Transverse colon (tissue), 4 donors: ENCODE measurements around the gene ST3GAL6. TPM values are rescaled to one million over a fixed set of nuclear protein-coding genes. Genes with fewer than 3 reads are reported as not detected.

Experiments used
- DNase-seq: peaks from one replicate; pipeline ENCODE4 v3.0.0-alpha.2; 2019
- H3K27ac ChIP-seq, 4 donors: fragments of 200-600 bp; sonication (generic); 2 replicates each; pipeline ENCODE4 v1.5.1; 2016 to 2018; ENCODE audit warnings: inconsistent platforms in 4 of 4
- H3K27me3 ChIP-seq: fragments of 200-600 bp; sonication (generic); 2 replicates; pipeline ENCODE4 v1.5.1; 2017; ENCODE audit warnings: inconsistent platforms
- H3K36me3 ChIP-seq, 4 donors: fragments of 200-600 bp; sonication (generic); 2 replicates each; pipeline ENCODE4 v1.5.1; 2017 to 2019; ENCODE audit warnings: inconsistent platforms in 4 of 4
- H3K4me1 ChIP-seq, 4 donors: fragments of 200-600 bp; sonication (generic); 2 replicates each; pipeline ENCODE4 v1.5.1; 2017 to 2020; ENCODE audit warnings: inconsistent platforms in 4 of 4
- H3K4me3 ChIP-seq, 4 donors: fragments of 200-600 bp; sonication (generic); 1 replicate in 1 of 4; 2 replicates in 3 of 4; pipeline versions ENCODE4 v1.5.1 to v1.6.1; 2017 to 2019; ENCODE audit warnings: inconsistent platforms in 4 of 4
- H3K9me3 ChIP-seq, 2 donors: fragments of 200-600 bp; sonication (generic); 2 replicates each; pipeline ENCODE4 v1.5.1; 2017 to 2019; ENCODE audit warnings: inconsistent platforms in 2 of 2
- EP300 ChIP-seq: sonication (generic); formaldehyde crosslinking; IDR thresholded peaks from one replicate; pipeline ENCODE4 v1.6.1; 2017; ENCODE audit warnings: antibody characterized with exemption, low read depth
- POLR2A ChIP-seq: fragments of 450-650 bp; IDR thresholded peaks from one replicate; pipeline ENCODE4 v1.6.1; 2016; ENCODE audit warnings: antibody characterized with exemption, mild to moderate bottlenecking, moderate library complexity
- POLR2AphosphoS5 ChIP-seq, 3 donors: sonication (generic); formaldehyde crosslinking; IDR thresholded peaks; one replicate each; pipeline ENCODE4 v1.6.1; 2016; ENCODE audit warnings: antibody characterized with exemption in 3 of 3
- WGBS, 2 donors: methylation state at CpG; one replicate each; pipeline ENCODE4 v1.1.5; 2018; ENCODE audit warnings: low coverage in 1 of 2; 5-methylcytosine and 5-hydroxymethylcytosine counted together
- in situ Hi-C, 4 donors: fragments of 200-750 bp; cut with MboI; loops; one replicate each; pipeline versions ENCODE4 v1.15.0 to v1.15.1; 2017; ENCODE audit warnings: low sequenced_read_pairs in 3 of 4, low pct_ligation_motif_present in 1 of 4, low pct_unique_long_range_greater_than_20kb in 1 of 4
- intact Hi-C: fragments of 100-400 bp; cut with DNase I; formaldehyde crosslinking; loops from one replicate; pipeline ENCODE4 v1.15.1; 2023; ENCODE audit warnings: low total_unique reads
- total RNA-seq, 4 donors: library from RNA; depleted of rRNA; stranded (reverse); fragments of >200 nt; gene quantifications; one replicate each; pipeline ENCODE4 v1.1.0, GENCODE V29; 2016
- TF ChIP-seq, protein P1 (sequence below), 5 experiments: fragments of 200-600 bp in 3 of 5; fragments of 450-650 bp in 2 of 5; sonication (generic) in 3 of 5; IDR thresholded peaks; 1 replicate in 2 of 5; 2 replicates in 3 of 5; pipeline ENCODE4 v1.5.1; 2016 to 2017; ENCODE audit warnings: antibody characterized with exemption in 5 of 5, inconsistent platforms in 3 of 5, mild to moderate bottlenecking in 2 of 5, moderate library complexity in 1 of 5

The ST3GAL6 gene
- total RNA-seq, 4 donors from 2014 or later: 2.2 to 9.7 (median 2.6) TPM

DNA sequence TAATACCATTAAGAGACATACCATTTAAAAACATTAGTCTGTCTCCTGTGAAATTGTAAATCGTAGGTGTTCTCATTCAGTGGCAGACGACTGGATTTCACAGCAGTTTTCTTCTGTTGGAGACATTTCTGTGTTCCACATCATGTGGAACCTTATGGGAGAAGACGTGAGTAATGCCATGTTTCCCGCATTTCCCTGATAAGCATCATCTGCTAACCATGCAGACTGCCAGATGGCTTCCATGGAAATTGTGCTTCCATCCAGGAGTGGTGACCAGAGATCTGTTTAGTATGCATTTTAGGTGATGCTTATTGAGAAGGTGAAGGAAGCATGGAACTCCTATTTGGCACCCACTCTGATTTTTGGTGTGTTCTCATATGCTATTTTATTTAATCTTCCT is 28.4 kb upstream of the ST3GAL6 start:
- no peak for DNase-seq
- Histone ChIP-seq H3K4me3 (no peak overlapping the region), H3K27me3 (peaks cover 37% of the 10 kb centered on the region), H3K36me3 (no peaks in the 10 kb centered on the region), H3K9me3 (no peaks in the 10 kb centered on the region), H3K4me1 (peaks cover 0 to 23% (median 10%) of the 10 kb centered on the region in 4 donors), H3K27ac (no peak overlapping the region)
- no peak for TF ChIP-seq EP300
- TF ChIP-seq POLR2AphosphoS5 (IDR thresholded peaks at IDR 0.05): no peak
- TF ChIP-seq, protein P1, sequence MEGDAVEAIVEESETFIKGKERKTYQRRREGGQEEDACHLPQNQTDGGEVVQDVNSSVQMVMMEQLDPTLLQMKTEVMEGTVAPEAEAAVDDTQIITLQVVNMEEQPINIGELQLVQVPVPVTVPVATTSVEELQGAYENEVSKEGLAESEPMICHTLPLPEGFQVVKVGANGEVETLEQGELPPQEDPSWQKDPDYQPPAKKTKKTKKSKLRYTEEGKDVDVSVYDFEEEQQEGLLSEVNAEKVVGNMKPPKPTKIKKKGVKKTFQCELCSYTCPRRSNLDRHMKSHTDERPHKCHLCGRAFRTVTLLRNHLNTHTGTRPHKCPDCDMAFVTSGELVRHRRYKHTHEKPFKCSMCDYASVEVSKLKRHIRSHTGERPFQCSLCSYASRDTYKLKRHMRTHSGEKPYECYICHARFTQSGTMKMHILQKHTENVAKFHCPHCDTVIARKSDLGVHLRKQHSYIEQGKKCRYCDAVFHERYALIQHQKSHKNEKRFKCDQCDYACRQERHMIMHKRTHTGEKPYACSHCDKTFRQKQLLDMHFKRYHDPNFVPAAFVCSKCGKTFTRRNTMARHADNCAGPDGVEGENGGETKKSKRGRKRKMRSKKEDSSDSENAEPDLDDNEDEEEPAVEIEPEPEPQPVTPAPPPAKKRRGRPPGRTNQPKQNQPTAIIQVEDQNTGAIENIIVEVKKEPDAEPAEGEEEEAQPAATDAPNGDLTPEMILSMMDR (IDR thresholded peaks at IDR 0.05): no peak
- no peak for TF ChIP-seq POLR2A
- 78 to 84% methylated on average over 3 to 4 of the region's 4 CpGs for WGBS, 2 donors
- intact Hi-C loops: no loop called here
- in situ Hi-C loops: no loop called here

DNA sequence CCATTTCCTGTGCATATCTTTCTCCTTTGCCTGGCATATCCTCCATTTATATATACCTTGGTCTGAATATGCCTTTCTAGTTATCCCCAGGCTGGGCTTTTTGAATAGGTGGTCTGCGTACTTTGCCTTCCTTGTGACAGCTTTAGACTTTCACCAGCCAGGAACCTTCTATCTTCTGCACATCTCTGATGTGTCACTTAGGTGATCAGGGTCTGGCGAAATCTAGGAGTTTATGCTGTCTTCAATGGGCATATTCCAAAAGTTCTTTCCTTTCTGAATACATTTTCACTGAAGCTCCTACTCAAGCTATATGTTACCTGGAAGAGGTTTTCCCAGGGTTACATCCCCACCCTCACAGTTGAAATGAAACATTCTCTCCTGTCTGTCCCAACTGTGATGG is 27.8 kb upstream of the ST3GAL6 start:
- Histone ChIP-seq H3K9me3 (no peaks in the 10 kb centered on the region), H3K27ac (no peak overlapping the region), H3K27me3 (peaks cover 37% of the 10 kb centered on the region), H3K4me3 (no peak overlapping the region), H3K36me3 (no peaks in the 10 kb centered on the region), H3K4me1 (peaks cover 0 to 23% (median 10%) of the 10 kb centered on the region in 4 donors)
- DNase-seq: no peak
- 71 to 90% methylated on average over 2 of the region's 2 CpGs for WGBS, 2 donors
- intact Hi-C loops: no loop called here
- TF ChIP-seq EP300 (no peak), POLR2AphosphoS5 (IDR thresholded peaks at IDR 0.05) (no peak), POLR2A (no peak)
- TF ChIP-seq, protein P1 (IDR thresholded peaks at IDR 0.05): no peak
- in situ Hi-C loops: no loop called here

DNA sequence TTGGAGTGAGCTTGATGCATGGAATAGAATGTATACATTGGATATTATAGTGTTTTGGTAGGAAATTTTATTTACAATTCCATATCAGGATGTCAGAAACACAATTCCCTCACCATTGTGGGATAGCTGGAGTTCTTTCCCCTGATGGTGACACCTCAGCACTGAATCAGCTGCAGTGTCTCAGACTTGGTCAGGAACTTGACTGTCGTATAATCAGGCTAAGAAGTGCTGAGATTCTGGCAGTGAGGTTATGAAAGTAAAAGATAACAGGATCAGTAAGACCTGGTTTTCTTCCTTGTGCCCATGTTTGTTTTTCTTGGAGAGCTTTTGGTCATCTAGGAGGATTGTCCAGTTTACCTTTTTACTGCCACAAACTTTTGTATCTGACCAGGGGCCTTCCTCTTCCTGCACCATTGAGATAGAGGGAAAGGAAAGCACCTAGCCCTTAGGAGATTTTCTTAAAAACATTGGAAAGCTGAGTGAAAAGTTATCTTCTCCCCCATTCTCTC is 27.3 kb upstream of the ST3GAL6 start:
- 67 to 76% methylated on average over 1 of the region's 1 CpG for WGBS, 2 donors
- Histone ChIP-seq H3K9me3 (no peaks in the 10 kb centered on the region), H3K36me3 (no peaks in the 10 kb centered on the region), H3K4me3 (no peak overlapping the region), H3K27ac (no peak overlapping the region), H3K4me1 (peaks cover 0 to 23% (median 10%) of the 10 kb centered on the region in 4 donors), H3K27me3 (peaks cover 37% of the 10 kb centered on the region)
- in situ Hi-C loops (no loop called here), intact Hi-C loops (no loop called here)
- no peak for DNase-seq
- no peak for TF ChIP-seq EP300
- TF ChIP-seq, protein P1 (IDR thresholded peaks at IDR 0.05): no peak
- no peak for TF ChIP-seq POLR2A

DNA sequence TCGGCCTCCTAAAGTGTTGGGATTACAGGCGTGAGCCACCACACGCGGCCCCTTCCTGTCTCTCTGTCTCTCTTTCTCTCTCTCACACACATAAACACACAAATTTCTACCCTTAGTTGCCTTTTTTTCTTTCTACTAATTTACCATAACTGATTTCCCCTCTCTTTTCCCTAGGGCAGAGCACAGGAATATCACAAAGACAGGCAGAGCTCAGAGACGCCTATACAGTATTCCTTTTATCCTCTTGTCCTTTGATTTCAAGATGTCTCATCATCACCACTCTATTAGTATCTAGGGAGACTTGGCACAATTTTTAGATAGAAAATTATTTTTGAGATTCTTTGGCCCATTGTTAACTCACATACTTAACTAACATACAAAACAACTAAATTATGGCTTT is 25.8 kb upstream of the ST3GAL6 start:
- H3K9me3 ChIP-seq: no peaks in the 10 kb centered on the region

More for the DNA sequence above, 25.8 kb upstream of the ST3GAL6 start:
- Histone ChIP-seq H3K27ac (no peak overlapping the region), H3K4me1 (peaks cover 0 to 18% (median 10%) of the 10 kb centered on the region in 4 donors), H3K36me3 (no peaks in the 10 kb centered on the region), H3K27me3 (peaks cover 27% of the 10 kb centered on the region), H3K4me3 (no peak overlapping the region)
- DNase-seq: no peak
- TF ChIP-seq POLR2AphosphoS5 (IDR thresholded peaks at IDR 0.05): no peak
- TF ChIP-seq EP300: no peak
- TF ChIP-seq, protein P1 (IDR thresholded peaks at IDR 0.05): no peak
- no peak for TF ChIP-seq POLR2A
- intact Hi-C loops (no loop called here), in situ Hi-C loops (no loop called here)
- 93 to 96% methylated on average over 5 of the region's 5 CpGs for WGBS, 2 donors
